ENCODE data around the gene ACOXL. TPM values are rescaled to one million over a fixed set of nuclear protein-coding genes. Genes with fewer than 3 reads are reported as not detected.

The ACOXL gene
- total RNA-seq, 2 donors from 2014 or later = 11.7 to 12.3 TPM

GRCh38 chr2:110794390-110794789 lies 62.0 kb downstream of the ACOXL start:
- Mint-ChIP-seq H3K27ac (no peak overlapping the region), H3K9me3 (no peaks in the 10 kb centered on the region), H3K36me3 (ENCODE audit: low read depth) (peaks cover 26% of the 10 kb centered on the region), H3K4me3 (no peak overlapping the region), H3K27me3 (ENCODE audit: insufficient read depth) (peaks cover 11% of the 10 kb centered on the region), H3K4me1 (no peaks in the 10 kb centered on the region)
- no peak overlapping the region for H3K9ac ChIP-seq (ENCODE audit: extremely low read depth, low read length, poor library complexity, severe bottlenecking)
- no peaks in the 10 kb centered on the region for H3K36me3 ChIP-seq (ENCODE audit: control insufficient read depth, insufficient read depth, low read length)
- TF ChIP-seq CTCF (conservative IDR thresholded peaks at IDR 0.05) = no peak
- 80 to 84% methylated on average over 4 of the region's 4 CpGs for WGBS, 2 experiments (ENCODE audit: insufficient coverage in 1 of 2, insufficient read length in 1 of 2)
- H3K9me3 ChIP-seq (ENCODE audit: control insufficient read depth, low read length) = peaks cover 8% of the 10 kb centered on the region
- H3K27ac ChIP-seq (ENCODE audit: low read depth, low read length) = no peak overlapping the region
- no peak for DNase-seq
- no peaks in the 10 kb centered on the region for H3K4me1 ChIP-seq (ENCODE audit: control insufficient read depth, insufficient read depth, low read length)
- H3K4me3 ChIP-seq (ENCODE audit: low read length) = no peak overlapping the region
- H3K27me3 ChIP-seq (ENCODE audit: control insufficient read depth, insufficient read depth, low read length, poor library complexity, severe bottlenecking) = no peaks in the 10 kb centered on the region

GRCh38 chr2:110794951-110795350 lies 62.6 kb downstream of the ACOXL start:
- H3K4me1 Mint-ChIP-seq = no peaks in the 10 kb centered on the region
- TF ChIP-seq CTCF (conservative IDR thresholded peaks at IDR 0.05) = no peak
- H3K27me3 Mint-ChIP-seq (ENCODE audit: insufficient read depth) = peaks cover 11% of the 10 kb centered on the region
- no peak overlapping the region for H3K27ac ChIP-seq (ENCODE audit: low read depth, low read length)
- no peaks in the 10 kb centered on the region for H3K4me1 ChIP-seq (ENCODE audit: control insufficient read depth, insufficient read depth, low read length)
- H3K36me3 Mint-ChIP-seq (ENCODE audit: low read depth) = peaks cover 32% of the 10 kb centered on the region
- H3K9me3 ChIP-seq (ENCODE audit: control insufficient read depth, low read length) = peaks cover 13% of the 10 kb centered on the region
- WGBS, 2 experiments (ENCODE audit: insufficient coverage in 1 of 2, insufficient read length in 1 of 2) = 93% methylated on average over 7 to 8 of the region's 8 CpGs
- H3K9ac ChIP-seq (ENCODE audit: extremely low read depth, low read length, poor library complexity, severe bottlenecking) = no peak overlapping the region
- no peak for DNase-seq
- no peaks in the 10 kb centered on the region for H3K36me3 ChIP-seq (ENCODE audit: control insufficient read depth, insufficient read depth, low read length)
- no peak overlapping the region for H3K27ac Mint-ChIP-seq
- no peak overlapping the region for H3K4me3 ChIP-seq (ENCODE audit: low read length)
- H3K27me3 ChIP-seq (ENCODE audit: control insufficient read depth, insufficient read depth, low read length, poor library complexity, severe bottlenecking) = no peaks in the 10 kb centered on the region
- no peak overlapping the region for H3K4me3 Mint-ChIP-seq
- no peaks in the 10 kb centered on the region for H3K9me3 Mint-ChIP-seq

GRCh38 chr2:110796716-110797301 lies 64.4 kb downstream of the ACOXL start:
- Mint-ChIP-seq H3K36me3 (ENCODE audit: low read depth) (peaks cover 37% of the 10 kb centered on the region), H3K27me3 (ENCODE audit: insufficient read depth) (peaks cover 4% of the 10 kb centered on the region), H3K27ac (no peak overlapping the region), H3K9me3 (no peaks in the 10 kb centered on the region), H3K4me3 (no peak overlapping the region), H3K4me1 (peaks cover 6% of the 10 kb centered on the region)
- no peak for DNase-seq
- Histone ChIP-seq H3K36me3 (ENCODE audit: control insufficient read depth, insufficient read depth, low read length) (no peaks in the 10 kb centered on the region), H3K9me3 (ENCODE audit: control insufficient read depth, low read length) (peaks cover 13% of the 10 kb centered on the region), H3K27me3 (ENCODE audit: control insufficient read depth, insufficient read depth, low read length, poor library complexity, severe bottlenecking) (no peaks in the 10 kb centered on the region), H3K27ac (ENCODE audit: low read depth, low read length) (no peak overlapping the region), H3K4me3 (ENCODE audit: low read length) (no peak overlapping the region), H3K9ac (ENCODE audit: extremely low read depth, low read length, poor library complexity, severe bottlenecking) (no peak overlapping the region), H3K4me1 (ENCODE audit: control insufficient read depth, insufficient read depth, low read length) (no peaks in the 10 kb centered on the region)
- WGBS, 2 experiments (ENCODE audit: insufficient coverage in 1 of 2, insufficient read length in 1 of 2) = 91 to 96% methylated on average over 5 to 7 of the region's 7 CpGs
- TF ChIP-seq CTCF (conservative IDR thresholded peaks at IDR 0.05) = no peak
